Thyroid gland (tissue), 4 donors: ENCODE results near the gene RETREG1. TPM values are rescaled to one million over a fixed set of nuclear protein-coding genes. Genes with fewer than 3 reads are reported as not detected.

Experiments
- DNase-seq, 2 donors: peaks; one replicate each; pipeline ENCODE4 v3.0.0-alpha.2; 2019
- H3K27ac ChIP-seq, 3 donors: fragments of 200-600 bp; sonication (generic); 1 replicate in 2 of 3; 2 replicates in 1 of 3; pipeline ENCODE4 v1.5.1; 2016 to 2019; ENCODE audit warnings: mild to moderate bottlenecking in 1 of 3, moderate library complexity in 1 of 3
- H3K27me3 ChIP-seq: fragments of 200-600 bp; sonication (generic); one replicate; pipeline ENCODE4 v1.5.1; 2019
- H3K36me3 ChIP-seq, 2 donors: fragments of 200-600 bp; sonication (generic); one replicate each; pipeline ENCODE4 v1.5.1; 2016 to 2019
- H3K4me1 ChIP-seq, 2 donors: fragments of 200-600 bp; sonication (generic); one replicate each; pipeline ENCODE4 v1.5.1; 2017 to 2019
- H3K4me3 ChIP-seq, 3 donors: fragments of 200-600 bp; sonication (generic); replicated peaks in 1 of 3; 1 replicate in 2 of 3; 2 replicates in 1 of 3; pipeline ENCODE4 v1.5.1; 2016; ENCODE audit warnings: mild to moderate bottlenecking in 1 of 3
- H3K9me3 ChIP-seq: fragments of 200-600 bp; sonication (generic); one replicate; pipeline ENCODE4 v1.5.1; 2017
- POLR2A ChIP-seq, 2 donors: fragments of 450-650 bp; IDR thresholded peaks; one replicate each; pipeline ENCODE4 v1.6.1; 2017; ENCODE audit warnings: antibody characterized with exemption in 2 of 2, mild to moderate bottlenecking in 2 of 2, moderate library complexity in 1 of 2
- WGBS, 2 donors: methylation state at CpG; one replicate each; pipeline ENCODE4 v1.1.5; 2017; 5-methylcytosine and 5-hydroxymethylcytosine counted together
- intact Hi-C: fragments of 100-400 bp; cut with DNase I; formaldehyde crosslinking; loops from one replicate; pipeline ENCODE4 v1.15.1; 2023
- total RNA-seq, 4 donors: library from RNA; depleted of rRNA; stranded (reverse); fragments of >200 nt; gene quantifications; one replicate each; pipeline ENCODE4 v1.2.3, GENCODE V29; 2016
- TF ChIP-seq, protein P1 (sequence below), 6 experiments: fragments of 200-600 bp in 3 of 6; fragments of 450-650 bp in 3 of 6; sonication (generic) in 3 of 6; IDR thresholded peaks; one replicate each; pipeline ENCODE4 v1.5.1; 2016 to 2019; ENCODE audit warnings: antibody characterized with exemption in 6 of 6, mild to moderate bottlenecking in 2 of 6, inconsistent platforms in 1 of 6, moderate library complexity in 1 of 6

The RETREG1 gene
- total RNA-seq, 4 donors from 2014 or later = 14.8 to 22.1 (median 17.9) TPM

DNA sequence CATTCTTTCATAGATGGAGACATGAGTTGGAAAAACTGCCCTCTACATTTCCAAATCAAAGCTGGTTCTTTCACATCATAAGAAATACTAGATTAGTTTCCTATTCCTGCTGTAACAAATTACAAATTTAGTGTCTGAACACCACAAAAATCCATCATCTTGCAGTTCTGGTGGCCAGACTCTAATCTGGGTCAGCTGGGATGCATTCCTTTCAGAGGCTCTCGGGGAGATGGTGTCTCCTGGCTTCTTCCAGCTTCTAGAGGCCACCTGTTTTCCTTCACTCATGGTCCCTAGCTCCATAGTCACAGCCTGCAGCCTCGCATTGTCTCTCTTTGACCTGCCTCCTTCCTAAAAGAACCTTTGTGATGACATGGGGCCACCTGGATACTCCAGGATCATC lies 65.2 kb downstream of the RETREG1 start:
- TF ChIP-seq, protein P1, sequence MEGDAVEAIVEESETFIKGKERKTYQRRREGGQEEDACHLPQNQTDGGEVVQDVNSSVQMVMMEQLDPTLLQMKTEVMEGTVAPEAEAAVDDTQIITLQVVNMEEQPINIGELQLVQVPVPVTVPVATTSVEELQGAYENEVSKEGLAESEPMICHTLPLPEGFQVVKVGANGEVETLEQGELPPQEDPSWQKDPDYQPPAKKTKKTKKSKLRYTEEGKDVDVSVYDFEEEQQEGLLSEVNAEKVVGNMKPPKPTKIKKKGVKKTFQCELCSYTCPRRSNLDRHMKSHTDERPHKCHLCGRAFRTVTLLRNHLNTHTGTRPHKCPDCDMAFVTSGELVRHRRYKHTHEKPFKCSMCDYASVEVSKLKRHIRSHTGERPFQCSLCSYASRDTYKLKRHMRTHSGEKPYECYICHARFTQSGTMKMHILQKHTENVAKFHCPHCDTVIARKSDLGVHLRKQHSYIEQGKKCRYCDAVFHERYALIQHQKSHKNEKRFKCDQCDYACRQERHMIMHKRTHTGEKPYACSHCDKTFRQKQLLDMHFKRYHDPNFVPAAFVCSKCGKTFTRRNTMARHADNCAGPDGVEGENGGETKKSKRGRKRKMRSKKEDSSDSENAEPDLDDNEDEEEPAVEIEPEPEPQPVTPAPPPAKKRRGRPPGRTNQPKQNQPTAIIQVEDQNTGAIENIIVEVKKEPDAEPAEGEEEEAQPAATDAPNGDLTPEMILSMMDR (IDR thresholded peaks at IDR 0.05) = no peak
- H3K27ac ChIP-seq = no peak overlapping the region
- no peak for DNase-seq
- WGBS, 2 donors = 93 to 97% methylated on average over 2 of the region's 2 CpGs
- no peaks in the 10 kb centered on the region for H3K36me3 ChIP-seq
- H3K4me3 ChIP-seq = no peak overlapping the region
- no peaks in the 10 kb centered on the region for H3K9me3 ChIP-seq
- no peaks in the 10 kb centered on the region for H3K27me3 ChIP-seq
- intact Hi-C loops = no loop called here
- peaks cover 5 to 15% of the 10 kb centered on the region in 2 donors for H3K4me1 ChIP-seq

GRCh38 chr5:16550316-16550952 lies 66.4 kb downstream of the RETREG1 start:
- Histone ChIP-seq H3K27me3 (no peaks in the 10 kb centered on the region), H3K4me1 (peaks cover 5 to 15% of the 10 kb centered on the region in 2 donors), H3K4me3 (no peak overlapping the region), H3K27ac (no peak overlapping the region), H3K36me3 (no peaks in the 10 kb centered on the region), H3K9me3 (no peaks in the 10 kb centered on the region)
- intact Hi-C loops = no loop called here
- DNase-seq = peak in 1 of 2 donors; percentile 27
- TF ChIP-seq, protein P1 (IDR thresholded peaks at IDR 0.05) = peak in 5 of 6 experiments; percentile 9 to 59 (median 47)
- no peak for TF ChIP-seq POLR2A (IDR thresholded peaks at IDR 0.05)
- 80 to 81% methylated on average over 7 of the region's 7 CpGs for WGBS, 2 donors

DNA sequence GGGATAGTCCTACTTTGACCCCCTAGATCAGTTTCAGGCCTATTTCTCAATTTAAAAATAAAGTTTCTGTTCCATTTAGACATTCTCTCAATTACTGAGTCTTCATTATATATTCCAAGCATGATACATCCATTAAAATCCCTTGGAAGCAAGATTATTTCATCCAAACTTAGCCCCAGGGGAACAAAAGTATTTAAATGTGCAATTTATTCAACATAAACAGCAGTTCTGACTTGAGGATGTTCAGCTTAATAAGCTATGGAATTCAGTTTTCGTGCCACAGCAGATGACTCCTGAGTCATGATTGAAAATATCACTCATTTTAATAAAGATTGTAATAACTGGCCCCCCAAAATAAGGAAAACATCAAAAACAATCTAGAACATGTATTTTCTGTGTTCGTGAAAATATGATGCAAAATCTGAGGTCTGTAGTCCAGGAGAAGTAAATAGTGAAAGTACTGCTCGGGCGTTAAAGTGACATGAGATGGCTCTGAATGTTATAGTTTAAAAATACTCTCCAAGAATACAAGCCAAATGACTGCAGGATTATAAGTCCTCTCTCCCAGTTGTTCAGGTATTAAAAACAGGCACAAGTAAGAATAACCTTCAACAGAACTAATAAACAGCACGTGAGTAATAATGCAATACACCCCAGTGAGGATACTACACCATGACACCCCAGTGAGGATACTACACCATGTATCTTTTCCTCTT lies 67.1 kb downstream of the RETREG1 start:
- WGBS, 2 donors = 85% methylated on average over 5 of the region's 5 CpGs
- intact Hi-C loops = no loop called here
- no peak overlapping the region for H3K27ac ChIP-seq

GRCh38 chr5:16548812-16549211 lies 68.0 kb downstream of the RETREG1 start:
- WGBS, 2 donors = 72 to 82% methylated on average over 3 of the region's 3 CpGs

More for the DNA sequence above, 67.1 kb downstream of the RETREG1 start:
- Histone ChIP-seq H3K27me3 (no peaks in the 10 kb centered on the region), H3K36me3 (no peaks in the 10 kb centered on the region), H3K9me3 (no peaks in the 10 kb centered on the region), H3K4me3 (no peak overlapping the region), H3K4me1 (peaks cover 5 to 15% of the 10 kb centered on the region in 2 donors)
- DNase-seq = no peak
- TF ChIP-seq POLR2A (IDR thresholded peaks at IDR 0.05) = no peak
- TF ChIP-seq, protein P1 (IDR thresholded peaks at IDR 0.05) = no peak

More at GRCh38 chr5:16548812-16549211, 68.0 kb downstream of the RETREG1 start:
- Histone ChIP-seq H3K27ac (peak overlapping the region; percentile 7 to 52 (median 17)), H3K4me3 (no peak overlapping the region), H3K4me1 (peaks cover 5 to 15% of the 10 kb centered on the region in 2 donors), H3K36me3 (no peaks in the 10 kb centered on the region), H3K27me3 (no peaks in the 10 kb centered on the region), H3K9me3 (no peaks in the 10 kb centered on the region)
- no peak for TF ChIP-seq POLR2A (IDR thresholded peaks at IDR 0.05)
- TF ChIP-seq, protein P1 (IDR thresholded peaks at IDR 0.05) = no peak
- DNase-seq = no peak
- intact Hi-C loops = no loop called here
